Gastroesophageal sphincter (tissue), 4 donors: ENCODE data around the gene IDUA. TPM values are rescaled to one million over a fixed set of nuclear protein-coding genes. Genes with fewer than 3 reads are reported as not detected.

Experiments
- ATAC-seq: fragments of 150-250 bp; one replicate; pipeline ENCODE4 v1.9.1; 2016; ENCODE audit warnings: mild to moderate bottlenecking, moderate library complexity
- H3K27ac ChIP-seq, 4 donors: fragments of 200-600 bp; sonication (generic) in 3 of 4; 1 replicate in 3 of 4; 2 replicates in 1 of 4; pipeline ENCODE4 v1.5.1; 2016 to 2019
- H3K27me3 ChIP-seq: fragments of 200-600 bp; sonication (generic); one replicate; pipeline ENCODE4 v1.5.1; 2019
- H3K36me3 ChIP-seq, 2 donors: fragments of 200-600 bp; sonication (generic); one replicate each; pipeline ENCODE4 v1.5.1; 2019; ENCODE audit warnings: control low read depth in 1 of 2
- H3K4me1 ChIP-seq, 3 donors: fragments of 200-600 bp; sonication (generic); 1 replicate in 2 of 3; 2 replicates in 1 of 3; pipeline ENCODE4 v1.5.1; 2016 to 2019; ENCODE audit warnings: control low read depth in 2 of 3
- H3K4me3 ChIP-seq, 2 donors: fragments of 200-600 bp; sonication (generic); one replicate each; pipeline ENCODE4 v1.5.1; 2019; ENCODE audit warnings: mild to moderate bottlenecking in 1 of 2, moderate library complexity in 1 of 2
- H3K9me3 ChIP-seq, 3 donors: fragments of 200-600 bp; sonication (generic); one replicate each; pipeline ENCODE4 v1.5.1; 2017 to 2019; ENCODE audit warnings: control low read depth in 2 of 3
- EP300 ChIP-seq: sonication (generic); formaldehyde crosslinking; IDR thresholded peaks from one replicate; pipeline ENCODE4 v1.6.1; 2017; ENCODE audit warnings: antibody characterized with exemption, mild to moderate bottlenecking
- POLR2A ChIP-seq, 2 donors: fragments of 450-650 bp; IDR thresholded peaks; one replicate each; pipeline ENCODE4 v1.6.1; 2017; ENCODE audit warnings: antibody characterized with exemption in 2 of 2, mild to moderate bottlenecking in 2 of 2, moderate library complexity in 1 of 2
- POLR2AphosphoS5 ChIP-seq: sonication (generic); formaldehyde crosslinking; IDR thresholded peaks from one replicate; pipeline ENCODE4 v1.6.1; 2017; ENCODE audit warnings: antibody characterized with exemption
- WGBS, 2 donors: methylation state at CpG; one replicate each; pipeline ENCODE4 v1.1.5; 2018; ENCODE audit warnings: low coverage in 1 of 2; 5-methylcytosine and 5-hydroxymethylcytosine counted together
- total RNA-seq, 4 donors: library from RNA; depleted of rRNA; stranded (reverse); fragments of >200 nt; gene quantifications; one replicate each; pipeline ENCODE4 v1.1.0, GENCODE V29; 2016
- TF ChIP-seq, protein P1 (sequence below), 4 experiments: fragments of 200-600 bp in 2 of 4; fragments of 450-650 bp in 2 of 4; sonication (generic) in 1 of 4; IDR thresholded peaks; one replicate each; pipeline ENCODE4 v1.5.1; 2017 to 2019; ENCODE audit warnings: antibody characterized with exemption in 4 of 4, mild to moderate bottlenecking in 2 of 4, moderate library complexity in 2 of 4

Gene IDUA
- total RNA-seq, 4 donors from 2014 or later = 4.6 to 15.1 (median 12.2) TPM

DNA sequence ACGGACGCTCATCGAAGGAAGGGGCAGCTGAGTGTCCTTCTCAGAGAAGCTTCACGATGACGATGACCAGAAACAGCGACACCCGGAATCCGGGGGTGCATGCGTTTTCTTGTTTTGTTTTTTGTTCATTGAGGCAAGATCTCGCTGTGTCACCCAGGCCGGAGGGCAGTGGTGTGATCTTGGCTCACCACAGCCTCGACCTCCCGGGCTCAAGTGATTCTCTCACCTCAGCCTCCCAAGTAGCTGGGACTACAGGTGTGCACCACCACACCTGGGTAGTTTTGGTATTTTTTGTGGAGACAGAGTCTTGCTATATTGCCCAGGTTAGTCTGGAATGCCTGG lies 33.3 kb upstream of the IDUA start:
- no peak for TF ChIP-seq EP300
- TF ChIP-seq, protein P1, sequence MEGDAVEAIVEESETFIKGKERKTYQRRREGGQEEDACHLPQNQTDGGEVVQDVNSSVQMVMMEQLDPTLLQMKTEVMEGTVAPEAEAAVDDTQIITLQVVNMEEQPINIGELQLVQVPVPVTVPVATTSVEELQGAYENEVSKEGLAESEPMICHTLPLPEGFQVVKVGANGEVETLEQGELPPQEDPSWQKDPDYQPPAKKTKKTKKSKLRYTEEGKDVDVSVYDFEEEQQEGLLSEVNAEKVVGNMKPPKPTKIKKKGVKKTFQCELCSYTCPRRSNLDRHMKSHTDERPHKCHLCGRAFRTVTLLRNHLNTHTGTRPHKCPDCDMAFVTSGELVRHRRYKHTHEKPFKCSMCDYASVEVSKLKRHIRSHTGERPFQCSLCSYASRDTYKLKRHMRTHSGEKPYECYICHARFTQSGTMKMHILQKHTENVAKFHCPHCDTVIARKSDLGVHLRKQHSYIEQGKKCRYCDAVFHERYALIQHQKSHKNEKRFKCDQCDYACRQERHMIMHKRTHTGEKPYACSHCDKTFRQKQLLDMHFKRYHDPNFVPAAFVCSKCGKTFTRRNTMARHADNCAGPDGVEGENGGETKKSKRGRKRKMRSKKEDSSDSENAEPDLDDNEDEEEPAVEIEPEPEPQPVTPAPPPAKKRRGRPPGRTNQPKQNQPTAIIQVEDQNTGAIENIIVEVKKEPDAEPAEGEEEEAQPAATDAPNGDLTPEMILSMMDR (IDR thresholded peaks at IDR 0.05) = no peak
- TF ChIP-seq POLR2AphosphoS5 = no peak
- TF ChIP-seq POLR2A (IDR thresholded peaks at IDR 0.05) = no peak
- no peak for ATAC-seq
- Histone ChIP-seq H3K4me3 (no peak overlapping the region), H3K4me1 (no peaks in the 10 kb centered on the region), H3K27ac (no peak overlapping the region), H3K9me3 (no peaks in the 10 kb centered on the region), H3K27me3 (no peaks in the 10 kb centered on the region), H3K36me3 (peaks cover 0 to 78% of the 10 kb centered on the region in 2 donors)
- 93% methylated on average over 3 to 5 of the region's 13 CpGs for WGBS, 2 donors

DNA sequence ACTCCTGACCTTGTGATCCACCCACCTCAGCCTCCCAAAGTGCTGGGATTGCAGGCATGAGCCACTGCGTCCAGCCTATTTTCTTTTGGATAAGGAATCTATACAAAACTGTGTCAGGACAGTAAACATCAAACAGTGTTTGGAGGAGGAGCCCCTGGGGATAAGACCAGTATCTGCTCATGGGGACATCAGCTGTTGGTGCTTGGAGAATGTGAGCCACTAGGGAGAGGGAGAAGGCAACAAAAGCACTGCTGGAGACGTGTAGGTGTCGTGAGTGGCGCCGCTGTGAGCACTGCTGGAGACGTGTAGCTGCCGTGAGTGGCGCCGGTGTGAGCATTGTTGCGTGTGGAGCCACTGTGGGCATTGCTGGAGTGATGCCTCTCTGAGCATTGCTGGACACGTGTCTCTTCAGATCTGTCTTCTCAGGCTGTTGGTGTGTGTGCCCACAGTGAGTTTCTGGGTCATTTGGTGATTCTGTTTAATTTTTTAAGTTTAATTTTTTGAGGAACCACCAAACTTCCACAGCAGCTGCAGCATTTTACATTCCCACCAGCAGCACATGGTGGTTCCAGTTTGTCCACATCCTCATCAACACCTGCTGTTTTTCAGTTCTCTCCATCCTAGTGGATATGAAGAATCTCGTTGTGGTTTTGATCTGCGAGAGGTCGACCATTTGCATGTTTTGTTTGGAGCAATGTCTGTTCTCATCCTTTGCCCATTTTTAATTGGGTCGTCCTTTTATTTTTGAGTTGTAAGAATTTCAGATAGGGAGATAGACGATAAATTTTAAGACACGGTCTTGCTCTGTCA lies 32.4 kb upstream of the IDUA start:
- Histone ChIP-seq H3K27ac (no peak overlapping the region), H3K9me3 (no peaks in the 10 kb centered on the region), H3K36me3 (peaks cover 0 to 87% of the 10 kb centered on the region in 2 donors), H3K4me1 (no peaks in the 10 kb centered on the region), H3K27me3 (no peaks in the 10 kb centered on the region), H3K4me3 (no peak overlapping the region)
- no peak for ATAC-seq
- 88 to 94% methylated on average over 12 to 16 of the region's 17 CpGs for WGBS, 2 donors
- TF ChIP-seq POLR2A (IDR thresholded peaks at IDR 0.05) = no peak
- TF ChIP-seq, protein P1 (IDR thresholded peaks at IDR 0.05) = no peak
- TF ChIP-seq POLR2AphosphoS5 = no peak
- no peak for TF ChIP-seq EP300

DNA sequence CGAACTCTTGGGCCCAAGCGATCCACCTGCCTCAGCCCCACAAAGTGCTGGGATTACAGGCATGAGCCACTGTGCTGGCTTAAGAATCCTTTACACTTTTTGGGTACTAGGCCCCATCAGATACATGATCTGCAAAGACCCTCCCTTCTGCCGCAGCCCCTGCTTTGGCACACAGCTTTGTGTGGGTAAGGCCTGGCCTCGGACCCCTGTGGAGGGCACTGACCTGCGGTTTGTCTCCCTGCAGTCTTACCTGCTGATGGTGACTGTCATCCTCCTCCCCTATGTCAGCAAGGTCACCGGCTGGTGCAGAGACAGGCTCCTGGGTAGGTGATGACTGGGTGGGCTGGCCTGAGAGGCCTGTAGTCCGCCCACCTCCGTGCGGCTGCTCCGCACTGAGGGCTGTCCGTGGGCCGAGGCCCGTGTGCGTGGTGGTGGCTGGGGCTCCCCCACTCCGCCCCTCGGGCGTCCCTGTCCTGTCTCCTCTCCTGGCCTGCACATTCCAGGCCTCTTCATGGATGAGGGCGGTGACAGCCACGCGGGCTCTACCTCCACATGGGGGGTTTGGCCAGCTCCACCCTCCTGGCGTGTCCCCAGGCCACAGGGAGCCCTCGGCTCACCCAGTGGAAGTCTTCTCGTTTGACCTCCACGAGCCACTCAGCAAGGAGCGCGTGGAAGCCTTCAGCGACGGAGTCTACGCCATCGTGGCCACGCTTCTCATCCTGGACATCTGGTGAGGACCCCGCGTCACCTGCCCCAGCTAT lies 31.5 kb upstream of the IDUA start:
- Histone ChIP-seq H3K36me3 (peaks cover 0 to 96% of the 10 kb centered on the region in 2 donors), H3K27ac (no peak overlapping the region), H3K4me1 (no peaks in the 10 kb centered on the region), H3K27me3 (no peaks in the 10 kb centered on the region), H3K4me3 (no peak overlapping the region), H3K9me3 (no peaks in the 10 kb centered on the region)
- no peak for ATAC-seq
- no peak for TF ChIP-seq POLR2AphosphoS5
- TF ChIP-seq, protein P1 (IDR thresholded peaks at IDR 0.05) = no peak
- TF ChIP-seq EP300 = no peak
- TF ChIP-seq POLR2A (IDR thresholded peaks at IDR 0.05) = no peak
- 86 to 97% methylated on average over 3 to 4 of the region's 33 CpGs for WGBS, 2 donors

DNA sequence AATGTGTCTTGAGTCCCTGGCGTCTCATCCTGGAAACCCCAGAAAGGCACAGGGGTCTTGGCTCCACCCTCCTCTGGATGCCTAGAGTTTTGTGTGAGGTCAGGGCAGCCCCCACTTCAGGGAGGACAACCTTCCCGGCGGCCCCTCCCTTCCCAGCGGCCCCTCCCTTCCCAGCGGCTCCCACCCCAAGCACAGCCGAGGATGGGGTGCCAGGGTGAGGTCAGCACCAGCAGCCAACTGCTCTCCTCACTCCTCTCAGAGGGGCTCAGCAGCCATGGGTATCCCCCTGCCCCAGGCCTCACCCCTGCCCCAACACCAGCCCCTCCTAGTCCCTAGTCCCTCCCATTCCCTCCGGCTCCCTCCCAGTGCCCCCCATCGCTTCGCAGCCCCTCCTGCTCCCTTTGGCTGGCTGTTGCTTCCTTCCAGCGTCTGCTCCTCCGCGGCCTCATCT lies 30.9 kb upstream of the IDUA start:
- H3K9me3 ChIP-seq = no peaks in the 10 kb centered on the region
- H3K27me3 ChIP-seq = no peaks in the 10 kb centered on the region
- ATAC-seq = no peak
- H3K4me3 ChIP-seq = no peak overlapping the region
- 80 to 95% methylated on average over 6 to 7 of the region's 12 CpGs for WGBS, 2 donors
- H3K27ac ChIP-seq = no peak overlapping the region
- H3K4me1 ChIP-seq = no peaks in the 10 kb centered on the region
- H3K36me3 ChIP-seq = peaks cover 0 to 98% of the 10 kb centered on the region in 2 donors
- TF ChIP-seq EP300 (no peak), POLR2AphosphoS5 (no peak), POLR2A (IDR thresholded peaks at IDR 0.05) (no peak)
- TF ChIP-seq, protein P1 (IDR thresholded peaks at IDR 0.05) = no peak
